22Rv1 (cell line): ENCODE results near the gene LRRFIP1.

Experiments used
- H3K27ac ChIP-seq: fragments of 450-650 bp; 2 replicates; pipeline ENCODE4 v1.5.1; 2017
- CTCF ChIP-seq: fragments of 450-650 bp; IDR thresholded peaks from 2 replicates; pipeline ENCODE4 v1.5.1; 2017; ENCODE audit warnings: mild to moderate bottlenecking
- ZFX ChIP-seq: fragments of 450-650 bp; IDR thresholded peaks from 2 replicates; pipeline ENCODE4 v1.6.1; 2017; ENCODE audit warnings: antibody characterized with exemption, borderline replicate concordance

Gene LRRFIP1

DNA sequence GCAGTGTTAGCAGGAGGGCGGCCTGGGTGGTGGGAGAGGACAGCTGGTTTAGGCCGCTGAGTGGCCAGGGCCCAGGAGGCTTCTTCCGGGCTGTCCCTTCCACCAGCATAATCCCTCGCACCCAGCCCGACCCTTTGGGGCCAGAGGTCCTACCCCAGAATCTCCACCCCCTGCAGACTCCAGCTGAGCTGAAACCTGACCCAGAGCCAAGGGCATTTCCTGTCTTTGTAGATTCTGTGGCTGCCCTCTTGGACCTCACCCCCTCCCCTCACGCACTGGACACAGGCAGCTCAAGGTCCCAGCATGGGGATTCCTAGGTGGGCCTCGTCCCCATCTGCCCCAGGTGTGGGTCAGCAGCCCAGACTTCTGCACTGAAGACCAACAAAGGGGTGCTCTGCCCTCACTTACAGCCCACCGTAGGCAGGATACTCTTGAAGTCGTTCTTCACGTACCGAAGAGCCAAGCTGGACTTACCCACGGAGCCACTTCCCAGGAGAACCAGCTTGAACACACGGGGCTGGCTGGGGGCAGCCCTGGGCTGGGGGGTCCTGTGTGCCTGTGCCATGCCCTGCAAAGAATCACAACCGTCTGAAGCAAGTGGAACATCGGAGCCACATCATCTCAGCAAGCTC lies 41.7 kb upstream of the LRRFIP1 start:
- no peak overlapping the region for H3K27ac ChIP-seq
- TF ChIP-seq CTCF (no peak), ZFX (no peak)

DNA sequence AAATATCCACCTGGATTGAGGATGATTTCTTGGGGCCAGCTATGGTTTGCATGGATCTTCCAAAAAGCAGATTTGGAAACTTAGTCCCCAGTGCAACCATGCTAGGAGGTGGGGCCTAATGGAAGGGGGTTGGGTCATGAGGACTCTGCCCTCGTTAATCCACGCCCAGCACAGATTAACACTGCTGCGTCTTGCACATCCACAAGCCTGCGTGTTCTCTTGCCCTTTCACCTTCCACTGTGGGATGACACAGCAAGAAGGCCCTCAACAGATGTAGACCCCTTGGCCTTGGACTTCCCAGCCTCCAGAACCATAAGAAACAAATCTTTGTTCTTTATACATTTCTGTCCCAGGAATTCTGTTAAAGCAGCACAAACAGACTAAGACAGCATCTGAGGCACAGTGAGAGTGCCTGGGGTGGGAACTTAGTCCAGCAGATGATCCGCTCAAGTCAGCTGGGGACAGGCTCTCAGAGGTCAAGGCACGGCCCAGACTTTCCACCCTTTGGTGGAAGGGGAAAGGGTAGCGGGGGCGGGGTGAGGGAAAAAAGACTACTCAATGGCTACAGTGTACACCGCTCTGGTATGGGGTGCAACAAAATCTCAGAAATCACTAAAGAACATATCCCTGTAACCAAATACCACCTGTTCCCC lies 39.2 kb upstream of the LRRFIP1 start:
- no peak for TF ChIP-seq ZFX
- no peak for TF ChIP-seq CTCF
- H3K27ac ChIP-seq: peak overlapping the region; percentile 98

DNA sequence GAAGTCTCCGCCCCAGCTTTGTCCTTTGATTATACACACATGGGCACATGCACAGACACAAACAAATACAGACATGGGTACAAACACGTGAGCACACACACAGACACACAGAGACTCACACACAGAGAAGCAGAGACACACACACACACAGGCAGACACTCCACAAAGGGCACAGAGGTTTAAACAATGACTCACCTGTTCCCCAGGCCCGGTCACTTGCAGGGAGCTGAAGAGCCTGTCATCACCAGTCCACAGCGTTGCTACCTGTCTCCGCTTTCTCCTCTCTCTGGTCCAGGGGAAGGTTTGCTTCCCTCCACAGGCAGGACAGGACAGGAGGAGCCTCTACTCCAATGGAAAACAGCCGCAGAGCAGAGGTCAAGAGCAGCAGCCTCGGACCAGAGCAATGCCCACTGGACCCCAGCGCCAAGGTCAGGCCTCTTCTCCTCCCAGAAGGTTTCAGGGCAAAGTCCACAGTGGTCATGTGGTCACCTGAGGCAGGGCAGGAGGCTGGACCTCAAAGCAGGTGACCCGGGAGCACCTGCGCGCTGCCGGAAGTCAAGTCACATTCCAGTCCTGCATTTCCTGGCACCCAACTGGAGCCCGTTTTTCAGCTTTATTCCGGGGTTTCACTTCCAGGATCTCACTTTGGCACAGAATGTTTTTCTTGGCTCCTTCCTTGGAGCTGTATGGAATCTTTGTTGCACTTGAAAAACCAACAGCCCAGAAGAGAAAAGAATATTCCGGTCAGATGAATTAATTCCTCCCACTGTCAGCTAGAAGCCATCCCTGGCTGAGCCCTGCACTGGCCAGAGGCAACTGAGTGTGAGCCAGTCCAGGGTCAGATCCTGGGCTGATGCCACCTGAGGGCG lies 36.9 kb upstream of the LRRFIP1 start, which contains the start of gene RAB17:
RAB17 (minus strand) TSS at position 463 of the 869 bp plus-strand sequence. CDS start 4,580 bp downstream, outside the sequence.
- peak within 1 kb of the TSS; percentile 98 for H3K27ac ChIP-seq
- TF ChIP-seq CTCF (no peak), ZFX (no peak)

GRCh38 chr2:237591141-237591881 lies 36.1 kb upstream of the LRRFIP1 start:
- no peak for TF ChIP-seq CTCF
- H3K27ac ChIP-seq: peak overlapping the region; percentile 98

- H3K27ac ChIP-seq: no peak overlapping the region; the same call in 1 of the 2 replicates
- TF ChIP-seq CTCF: no peak
These were observed 34.9 kb upstream of the LRRFIP1 start for GRCh38 chr2:237592425-237592980.

DNA sequence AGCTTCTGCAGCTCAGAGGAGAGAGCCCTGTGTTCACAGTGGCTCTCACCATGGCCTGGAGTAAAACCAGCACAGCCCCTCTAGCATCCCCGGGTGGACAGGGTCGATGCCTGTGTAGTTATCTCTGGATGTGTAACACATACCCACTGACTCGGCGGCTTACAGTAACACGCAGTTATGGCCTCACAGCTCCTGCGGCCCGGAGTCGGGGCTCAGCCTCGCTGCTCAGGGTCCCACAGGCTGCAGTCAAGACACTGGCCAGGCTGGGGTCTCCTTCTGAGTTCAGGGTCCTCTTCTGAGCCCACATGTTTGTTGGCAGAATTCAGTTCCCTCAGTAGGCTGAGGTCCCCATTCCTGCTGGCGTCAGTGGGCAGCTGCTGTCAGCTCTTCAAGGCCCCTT lies 34.4 kb upstream of the LRRFIP1 start:
- TF ChIP-seq ZFX (no peak), CTCF (no peak)
- no peak overlapping the region for H3K27ac ChIP-seq
